Measurements from ENCODE around the gene CA10.

The CA10 gene

DNA sequence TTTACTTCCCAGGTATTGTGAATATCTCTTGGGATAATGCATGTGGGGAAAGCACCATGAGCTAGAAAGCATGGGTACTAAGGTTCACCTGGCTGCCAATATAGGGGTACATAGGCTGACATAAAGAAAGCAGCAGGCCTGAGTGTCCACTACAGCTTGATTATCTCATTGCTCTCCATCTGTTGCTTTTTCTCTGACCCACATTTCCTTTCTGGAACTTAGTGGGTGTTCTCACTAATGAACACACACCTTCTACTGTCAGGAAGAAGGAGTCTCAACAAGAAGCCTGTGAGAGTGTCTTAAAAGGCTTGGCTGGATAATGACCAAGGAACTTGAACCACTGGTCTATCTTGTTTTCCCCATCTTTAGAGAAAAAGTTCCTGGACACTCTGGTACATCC lies 62.5 kb downstream of the CA10 start:
- Histone ChIP-seq H3K27me3 (ENCODE audit: insufficient read depth, poor library complexity, severe bottlenecking) (no peaks in the 10 kb centered on the region), H3K4me3 (replicated peaks; ENCODE audit: insufficient read depth, low read length) (no peak overlapping the region), H3K27ac (replicated peaks) (no peak overlapping the region)
- TF ChIP-seq GABPA (IDR thresholded peaks at IDR 0.05; ENCODE audit: low read depth) (no peak), SPI1 (IDR thresholded peaks at IDR 0.05; ENCODE audit: borderline replicate concordance, low read depth) (no peak), POLR2AphosphoS5 (IDR thresholded peaks at IDR 0.05; ENCODE audit: low read depth) (no peak)
- TF ChIP-seq, protein P1, sequence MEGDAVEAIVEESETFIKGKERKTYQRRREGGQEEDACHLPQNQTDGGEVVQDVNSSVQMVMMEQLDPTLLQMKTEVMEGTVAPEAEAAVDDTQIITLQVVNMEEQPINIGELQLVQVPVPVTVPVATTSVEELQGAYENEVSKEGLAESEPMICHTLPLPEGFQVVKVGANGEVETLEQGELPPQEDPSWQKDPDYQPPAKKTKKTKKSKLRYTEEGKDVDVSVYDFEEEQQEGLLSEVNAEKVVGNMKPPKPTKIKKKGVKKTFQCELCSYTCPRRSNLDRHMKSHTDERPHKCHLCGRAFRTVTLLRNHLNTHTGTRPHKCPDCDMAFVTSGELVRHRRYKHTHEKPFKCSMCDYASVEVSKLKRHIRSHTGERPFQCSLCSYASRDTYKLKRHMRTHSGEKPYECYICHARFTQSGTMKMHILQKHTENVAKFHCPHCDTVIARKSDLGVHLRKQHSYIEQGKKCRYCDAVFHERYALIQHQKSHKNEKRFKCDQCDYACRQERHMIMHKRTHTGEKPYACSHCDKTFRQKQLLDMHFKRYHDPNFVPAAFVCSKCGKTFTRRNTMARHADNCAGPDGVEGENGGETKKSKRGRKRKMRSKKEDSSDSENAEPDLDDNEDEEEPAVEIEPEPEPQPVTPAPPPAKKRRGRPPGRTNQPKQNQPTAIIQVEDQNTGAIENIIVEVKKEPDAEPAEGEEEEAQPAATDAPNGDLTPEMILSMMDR (IDR thresholded peaks at IDR 0.05; ENCODE audit: insufficient read depth, low read length), result no peak
- TF ChIP-seq, protein P2, sequence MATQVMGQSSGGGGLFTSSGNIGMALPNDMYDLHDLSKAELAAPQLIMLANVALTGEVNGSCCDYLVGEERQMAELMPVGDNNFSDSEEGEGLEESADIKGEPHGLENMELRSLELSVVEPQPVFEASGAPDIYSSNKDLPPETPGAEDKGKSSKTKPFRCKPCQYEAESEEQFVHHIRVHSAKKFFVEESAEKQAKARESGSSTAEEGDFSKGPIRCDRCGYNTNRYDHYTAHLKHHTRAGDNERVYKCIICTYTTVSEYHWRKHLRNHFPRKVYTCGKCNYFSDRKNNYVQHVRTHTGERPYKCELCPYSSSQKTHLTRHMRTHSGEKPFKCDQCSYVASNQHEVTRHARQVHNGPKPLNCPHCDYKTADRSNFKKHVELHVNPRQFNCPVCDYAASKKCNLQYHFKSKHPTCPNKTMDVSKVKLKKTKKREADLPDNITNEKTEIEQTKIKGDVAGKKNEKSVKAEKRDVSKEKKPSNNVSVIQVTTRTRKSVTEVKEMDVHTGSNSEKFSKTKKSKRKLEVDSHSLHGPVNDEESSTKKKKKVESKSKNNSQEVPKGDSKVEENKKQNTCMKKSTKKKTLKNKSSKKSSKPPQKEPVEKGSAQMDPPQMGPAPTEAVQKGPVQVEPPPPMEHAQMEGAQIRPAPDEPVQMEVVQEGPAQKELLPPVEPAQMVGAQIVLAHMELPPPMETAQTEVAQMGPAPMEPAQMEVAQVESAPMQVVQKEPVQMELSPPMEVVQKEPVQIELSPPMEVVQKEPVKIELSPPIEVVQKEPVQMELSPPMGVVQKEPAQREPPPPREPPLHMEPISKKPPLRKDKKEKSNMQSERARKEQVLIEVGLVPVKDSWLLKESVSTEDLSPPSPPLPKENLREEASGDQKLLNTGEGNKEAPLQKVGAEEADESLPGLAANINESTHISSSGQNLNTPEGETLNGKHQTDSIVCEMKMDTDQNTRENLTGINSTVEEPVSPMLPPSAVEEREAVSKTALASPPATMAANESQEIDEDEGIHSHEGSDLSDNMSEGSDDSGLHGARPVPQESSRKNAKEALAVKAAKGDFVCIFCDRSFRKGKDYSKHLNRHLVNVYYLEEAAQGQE (IDR thresholded peaks at IDR 0.05; ENCODE audit: insufficient replicate concordance, low read depth), result no peak
- DNase-seq (ENCODE audit: low read depth in 1 of 2, low spot score in 1 of 2), result no peak

DNA sequence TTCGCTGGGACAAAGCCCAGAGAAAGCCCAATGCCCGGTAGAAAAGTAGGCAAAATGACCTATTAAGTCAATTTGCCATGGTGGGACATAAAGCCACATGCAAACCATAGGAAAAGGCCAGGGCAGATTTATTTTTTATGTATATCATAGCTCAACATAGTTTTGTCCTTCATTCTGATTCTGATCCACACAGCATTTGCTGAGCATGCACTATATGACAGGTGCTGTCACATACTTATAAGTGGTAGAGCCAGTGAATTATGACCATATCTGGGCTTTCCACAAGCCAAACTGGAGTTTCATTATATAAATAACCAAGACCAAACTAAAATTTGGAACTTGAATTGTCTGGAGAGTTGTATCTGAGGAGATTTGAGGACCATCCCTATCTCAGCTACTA lies 74.3 kb downstream of the CA10 start:
- H3K4me3 ChIP-seq (replicated peaks; ENCODE audit: insufficient read depth, low read length), result no peak overlapping the region
- DNase-seq (ENCODE audit: low read depth in 1 of 2, low spot score in 1 of 2), result no peak
- H3K27ac ChIP-seq (replicated peaks), result no peak overlapping the region
- no peak for TF ChIP-seq POLR2AphosphoS5 (IDR thresholded peaks at IDR 0.05; ENCODE audit: low read depth)
- no peak for TF ChIP-seq SPI1 (IDR thresholded peaks at IDR 0.05; ENCODE audit: borderline replicate concordance, low read depth)
- TF ChIP-seq GABPA (IDR thresholded peaks at IDR 0.05; ENCODE audit: low read depth), result no peak
- TF ChIP-seq, protein P1 (IDR thresholded peaks at IDR 0.05; ENCODE audit: insufficient read depth, low read length), result no peak
- H3K27me3 ChIP-seq (ENCODE audit: insufficient read depth, poor library complexity, severe bottlenecking), result no peaks in the 10 kb centered on the region

DNA sequence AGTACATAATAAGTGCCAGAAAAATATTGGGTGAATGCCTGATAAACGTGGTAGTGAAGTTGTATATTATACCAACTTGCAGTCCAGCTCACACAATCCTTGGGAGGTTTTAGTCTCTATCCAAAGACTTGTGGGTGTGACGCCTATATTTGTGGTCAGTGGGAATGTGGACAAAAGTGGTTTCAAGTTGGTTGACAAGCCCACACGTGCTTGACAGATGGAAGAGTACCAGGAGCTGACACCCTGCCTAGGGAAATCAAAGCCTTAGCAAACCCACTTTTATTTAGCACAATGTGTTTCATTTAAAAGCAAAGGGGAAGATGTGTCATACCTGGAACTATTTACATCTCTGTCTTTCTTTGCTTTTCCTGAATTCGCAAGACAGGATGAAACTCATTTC lies 79.0 kb downstream of the CA10 start:
- no peak for TF ChIP-seq GABPA (IDR thresholded peaks at IDR 0.05; ENCODE audit: low read depth)
- TF ChIP-seq POLR2AphosphoS5 (IDR thresholded peaks at IDR 0.05; ENCODE audit: low read depth), result no peak
- TF ChIP-seq SPI1 (IDR thresholded peaks at IDR 0.05; ENCODE audit: borderline replicate concordance, low read depth), result no peak
- TF ChIP-seq, protein P1 (IDR thresholded peaks at IDR 0.05; ENCODE audit: insufficient read depth, low read length), result no peak
- TF ChIP-seq, protein P2 (IDR thresholded peaks at IDR 0.05; ENCODE audit: insufficient replicate concordance, low read depth), result no peak
- no peak overlapping the region for H3K4me3 ChIP-seq (replicated peaks; ENCODE audit: insufficient read depth, low read length)
- H3K27me3 ChIP-seq (ENCODE audit: insufficient read depth, poor library complexity, severe bottlenecking), result no peaks in the 10 kb centered on the region
- no peak overlapping the region for H3K27ac ChIP-seq (replicated peaks)
- DNase-seq (ENCODE audit: low read depth in 1 of 2, low spot score in 1 of 2), result no peak

DNA sequence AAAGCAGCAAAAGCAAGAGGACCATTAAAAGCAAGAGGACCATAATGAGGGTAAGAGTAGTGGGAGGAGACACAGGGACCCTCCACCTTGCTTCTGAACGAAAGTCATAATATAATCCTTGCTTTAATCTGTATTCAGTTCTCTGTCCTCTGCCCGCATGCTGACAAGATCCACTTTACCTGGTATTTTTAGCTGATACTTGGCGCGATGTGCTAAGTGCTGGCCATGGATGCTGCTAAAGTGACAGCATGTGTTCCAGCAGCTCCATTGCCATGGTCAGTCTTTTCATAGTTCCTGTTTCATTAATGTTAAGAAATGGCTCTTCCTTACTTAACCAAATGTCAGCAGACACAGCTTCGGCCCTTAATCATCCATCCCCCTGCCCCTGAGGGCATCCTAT lies 86.8 kb downstream of the CA10 start:
- TF ChIP-seq, protein P2 (IDR thresholded peaks at IDR 0.05; ENCODE audit: insufficient replicate concordance, low read depth), result no peak
- TF ChIP-seq GABPA (IDR thresholded peaks at IDR 0.05; ENCODE audit: low read depth), result no peak
- TF ChIP-seq, protein P1 (IDR thresholded peaks at IDR 0.05; ENCODE audit: insufficient read depth, low read length), result no peak
- TF ChIP-seq SPI1 (IDR thresholded peaks at IDR 0.05; ENCODE audit: borderline replicate concordance, low read depth), result no peak
- TF ChIP-seq POLR2AphosphoS5 (IDR thresholded peaks at IDR 0.05; ENCODE audit: low read depth), result no peak
- no peak overlapping the region for H3K4me3 ChIP-seq (replicated peaks; ENCODE audit: insufficient read depth, low read length)

More for the DNA sequence above, 86.8 kb downstream of the CA10 start:
- H3K27me3 ChIP-seq (ENCODE audit: insufficient read depth, poor library complexity, severe bottlenecking), result no peaks in the 10 kb centered on the region
- H3K27ac ChIP-seq (replicated peaks), result no peak overlapping the region
- no peak for DNase-seq (ENCODE audit: low read depth in 1 of 2, low spot score in 1 of 2)

Measured in HL-60 (cell line).